ENCODE measurements around the gene CD274.

DNA sequence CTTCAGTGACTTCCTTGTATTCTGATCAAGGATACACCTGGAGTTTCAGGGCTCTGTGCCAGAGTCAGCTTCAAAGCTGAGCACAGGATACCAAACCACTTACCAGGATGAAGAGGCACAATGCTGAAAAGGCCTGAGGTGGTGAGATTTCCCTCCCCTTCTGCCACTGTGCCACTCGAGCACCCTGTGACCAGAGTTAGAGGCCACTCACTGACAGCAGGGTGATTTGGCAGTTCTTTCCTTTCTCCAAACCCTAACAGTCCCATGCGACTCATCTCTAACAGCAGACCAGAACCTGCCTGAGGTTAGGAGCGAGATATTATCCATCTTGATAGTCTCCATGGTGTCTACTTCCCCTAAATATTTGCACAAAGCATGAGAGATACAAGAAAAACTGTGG, 14.4 kb upstream of the CD274 start:
- no peak for TF ChIP-seq POLR2A (IDR thresholded peaks at IDR 0.05; ENCODE audit: low read length)
- TF ChIP-seq GATA1 (IDR thresholded peaks at IDR 0.05; ENCODE audit: low read depth, low read length), result no peak
